Fibroblast of lung (primary cell): ENCODE data around the gene CCDC187.

Experiments used
- EZH2 ChIP-seq: IDR thresholded peaks from 2 replicates; pipeline ENCODE4 v1.5.1; 2012; ENCODE audit warnings: low read length, control low read depth, mild to moderate bottlenecking; ENCODE audit errors: missing control alignments
- TF ChIP-seq, protein P1 (sequence below), 2 donors: IDR thresholded peaks in 1 of 2; conservative IDR thresholded peaks in 1 of 2; 1 replicate in 1 of 2; 2 replicates in 1 of 2; pipeline ENCODE4 v1.5.1; 2011 to 2012; ENCODE audit warnings: low read length in 2 of 2, control low read depth in 1 of 2, inconsistent platforms in 1 of 2, low read depth in 1 of 2, mild to moderate bottlenecking in 1 of 2

DNA sequence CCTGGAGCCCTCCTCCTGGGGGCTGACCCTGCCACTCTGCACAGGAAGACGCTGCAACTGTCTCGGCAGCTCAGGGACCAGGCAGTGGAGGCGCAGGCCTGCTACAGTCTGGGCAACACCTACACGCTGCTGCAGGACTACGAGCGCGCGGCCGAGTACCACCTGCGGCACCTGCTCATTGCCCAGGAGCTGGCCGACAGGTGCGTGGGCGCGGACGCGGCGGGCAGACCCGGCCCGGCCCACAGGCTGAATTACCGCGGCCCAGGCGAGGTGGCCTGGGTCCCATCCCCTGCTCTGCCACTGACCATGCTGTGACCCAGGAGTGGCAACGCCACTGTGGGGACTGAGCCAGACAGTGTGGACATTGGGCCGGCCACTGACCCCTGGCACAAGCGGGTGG lies 34.6 kb upstream of the CCDC187 start:
- TF ChIP-seq, protein P1, sequence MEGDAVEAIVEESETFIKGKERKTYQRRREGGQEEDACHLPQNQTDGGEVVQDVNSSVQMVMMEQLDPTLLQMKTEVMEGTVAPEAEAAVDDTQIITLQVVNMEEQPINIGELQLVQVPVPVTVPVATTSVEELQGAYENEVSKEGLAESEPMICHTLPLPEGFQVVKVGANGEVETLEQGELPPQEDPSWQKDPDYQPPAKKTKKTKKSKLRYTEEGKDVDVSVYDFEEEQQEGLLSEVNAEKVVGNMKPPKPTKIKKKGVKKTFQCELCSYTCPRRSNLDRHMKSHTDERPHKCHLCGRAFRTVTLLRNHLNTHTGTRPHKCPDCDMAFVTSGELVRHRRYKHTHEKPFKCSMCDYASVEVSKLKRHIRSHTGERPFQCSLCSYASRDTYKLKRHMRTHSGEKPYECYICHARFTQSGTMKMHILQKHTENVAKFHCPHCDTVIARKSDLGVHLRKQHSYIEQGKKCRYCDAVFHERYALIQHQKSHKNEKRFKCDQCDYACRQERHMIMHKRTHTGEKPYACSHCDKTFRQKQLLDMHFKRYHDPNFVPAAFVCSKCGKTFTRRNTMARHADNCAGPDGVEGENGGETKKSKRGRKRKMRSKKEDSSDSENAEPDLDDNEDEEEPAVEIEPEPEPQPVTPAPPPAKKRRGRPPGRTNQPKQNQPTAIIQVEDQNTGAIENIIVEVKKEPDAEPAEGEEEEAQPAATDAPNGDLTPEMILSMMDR (conservative IDR thresholded peaks at IDR 0.05 in 1 of 2, IDR thresholded peaks at IDR 0.05 in 1 of 2; ENCODE audit: low read depth in 1 of 2, low read length in 2 of 2): no peak
- TF ChIP-seq EZH2: no peak
